OCI-LY3 (cell line): Measurements from ENCODE around the gene SH3RF3.

Experiments
- H2AFZ ChIP-seq: fragments of 200-600, 300-600 bp; shearing (Covaris generic); 2 replicates; pipeline ENCODE4 v1.6.0; 2014; ENCODE audit warnings: antibody characterized with exemption, low read depth, low read length
- H3K27ac ChIP-seq: fragments of 200-600, 300-600 bp; sonication (generic); 2 replicates; pipeline ENCODE4 v1.5.1; 2014; ENCODE audit warnings: mild to moderate bottlenecking, low read length, moderate library complexity, mixed read lengths
- H3K27me3 ChIP-seq: fragments of 200-600, 300-600 bp; sonication (generic); 2 replicates; pipeline ENCODE4 v1.6.1; 2014; ENCODE audit warnings: low read depth, low read length, mixed read lengths
- H3K36me3 ChIP-seq: fragments of 200-600, 300-600 bp; sonication (generic); replicated peaks from 2 replicates; pipeline ENCODE3; 2014; ENCODE audit warnings: low read depth, low read length, mixed read lengths
- H3K4me1 ChIP-seq: fragments of 300-600, 200-600 bp; sonication (generic); 2 replicates; pipeline ENCODE4 v1.6.1; 2014; ENCODE audit warnings: low read length, mixed read lengths
- H3K4me2 ChIP-seq: fragments of 200-600, 300-600 bp; sonication (generic); 2 replicates; pipeline ENCODE4 v1.6.1; 2014; ENCODE audit warnings: low read length, mixed read lengths
- H3K4me3 ChIP-seq: fragments of 300-600, 200-600 bp; sonication (generic); 2 replicates; pipeline ENCODE4 v1.5.1; 2014; ENCODE audit warnings: antibody characterized with exemption, mild to moderate bottlenecking, low read length, moderate library complexity
- H3K79me2 ChIP-seq: fragments of 300-600, 200-600 bp; shearing (Covaris generic); 2 replicates; pipeline ENCODE4 v1.6.1; 2014; ENCODE audit warnings: mild to moderate bottlenecking, low read length, mixed read lengths
- H3K9ac ChIP-seq: fragments of 300-600, 200-600 bp; shearing (Covaris generic); 2 replicates; pipeline ENCODE4 v1.6.0; 2014; ENCODE audit warnings: mild to moderate bottlenecking, low read length, moderate library complexity
- H3K9me3 ChIP-seq: fragments of 200-600, 300-600 bp; shearing (Covaris generic); 2 replicates; pipeline ENCODE4 v1.6.1; 2014; ENCODE audit warnings: low read length, mixed read lengths; ENCODE audit not compliant: insufficient read depth
- H4K20me1 ChIP-seq: fragments of 200-600, 300-600 bp; sonication (generic); 2 replicates; pipeline ENCODE4 v1.6.1; 2016; ENCODE audit warnings: low read length, mixed read lengths; ENCODE audit not compliant: insufficient read depth
- CTCF ChIP-seq: fragments of 200-600, 300-600 bp; sonication (generic); IDR thresholded peaks from 2 replicates; pipeline ENCODE4 v1.5.1; 2014; ENCODE audit warnings: antibody characterized with exemption, low read length, low read depth
- EZH2phosphoT487 ChIP-seq: fragments of 200-600 bp; shearing (Covaris generic); IDR thresholded peaks from 2 replicates; pipeline ENCODE4 v1.6.1; 2018; ENCODE audit warnings: antibody characterized with exemption, mixed run types, low read depth

Gene SH3RF3

GRCh38 chr2:109455731-109456691 is 327.0 kb downstream of the SH3RF3 start:
- H3K9me3 ChIP-seq, result no peaks in the 10 kb centered on the region
- H3K79me2 ChIP-seq, result no peaks in the 10 kb centered on the region
- no peak overlapping the region for H2AFZ ChIP-seq
- no peak overlapping the region for H3K4me2 ChIP-seq
- H4K20me1 ChIP-seq, result no peaks in the 10 kb centered on the region
- H3K27ac ChIP-seq, result no peak overlapping the region
- no peak overlapping the region for H3K9ac ChIP-seq
- H3K27me3 ChIP-seq, result peaks cover 13% of the 10 kb centered on the region
- no peak overlapping the region for H3K4me3 ChIP-seq
- no peaks in the 10 kb centered on the region for H3K4me1 ChIP-seq
- TF ChIP-seq EZH2phosphoT487 (no peak), CTCF (no peak)
- no peaks in the 10 kb centered on the region for H3K36me3 ChIP-seq

- Histone ChIP-seq H3K27me3 (peaks cover 13% of the 10 kb centered on the region), H3K4me3 (no peak overlapping the region), H3K4me2 (no peak overlapping the region), H3K9me3 (no peaks in the 10 kb centered on the region), H3K27ac (no peak overlapping the region), H3K9ac (no peak overlapping the region), H3K36me3 (no peaks in the 10 kb centered on the region), H3K79me2 (no peaks in the 10 kb centered on the region), H3K4me1 (no peaks in the 10 kb centered on the region), H4K20me1 (no peaks in the 10 kb centered on the region), H2AFZ (no peak overlapping the region)
- TF ChIP-seq CTCF (no peak), EZH2phosphoT487 (no peak)
These were observed 327.8 kb downstream of the SH3RF3 start for GRCh38 chr2:109456776-109457175.

GRCh38 chr2:109457366-109457765 is 328.4 kb downstream of the SH3RF3 start:
- Histone ChIP-seq H3K4me3 (no peak overlapping the region), H3K4me2 (no peak overlapping the region), H3K79me2 (no peaks in the 10 kb centered on the region), H3K27ac (no peak overlapping the region), H3K36me3 (no peaks in the 10 kb centered on the region), H3K4me1 (no peaks in the 10 kb centered on the region), H3K9me3 (no peaks in the 10 kb centered on the region), H2AFZ (no peak overlapping the region), H3K27me3 (peaks cover 13% of the 10 kb centered on the region), H4K20me1 (no peaks in the 10 kb centered on the region), H3K9ac (no peak overlapping the region)
- TF ChIP-seq CTCF (no peak), EZH2phosphoT487 (no peak)

- Histone ChIP-seq H3K79me2 (no peaks in the 10 kb centered on the region), H3K27ac (no peak overlapping the region), H3K4me1 (no peaks in the 10 kb centered on the region), H4K20me1 (no peaks in the 10 kb centered on the region), H3K27me3 (peaks cover 13% of the 10 kb centered on the region), H3K9ac (no peak overlapping the region), H3K9me3 (no peaks in the 10 kb centered on the region), H2AFZ (no peak overlapping the region), H3K4me3 (no peak overlapping the region), H3K4me2 (no peak overlapping the region), H3K36me3 (no peaks in the 10 kb centered on the region)
- TF ChIP-seq EZH2phosphoT487 (no peak), CTCF (no peak)
These were observed 328.8 kb downstream of the SH3RF3 start for GRCh38 chr2:109457794-109458193.
